ENCODE measurements around the gene PNPLA3. TPM values are rescaled to one million over a fixed set of nuclear protein-coding genes. Genes with fewer than 3 reads are reported as not detected.

The PNPLA3 gene
- total and polyA plus RNA-seq, 11 donors = 0.11 to 1.9 (median 0.18) TPM; not detected in 5

GRCh38 chr22:43878831-43879550 lies 44.6 kb upstream of the PNPLA3 start:
- 66 to 73% (median 69%) methylated on average over 6 to 12 of the region's 12 CpGs for WGBS, 4 donors
- intact Hi-C loops (cut with DNase I) = no loop called here
- H3K4me1 ChIP-seq = no peaks in the 10 kb centered on the region
- no peak for TF ChIP-seq POLR2A (IDR thresholded peaks at IDR 0.05)
- TF ChIP-seq CTCF (IDR thresholded peaks at IDR 0.05) = no peak
- no peak overlapping the region for H3K27ac ChIP-seq
- ATAC-seq (no peak), DNase-seq (no peak)
- H3K27me3 ChIP-seq = peaks cover 0 to 55% (median 0%) of the 10 kb centered on the region in 9 donors
- H3K4me3 ChIP-seq = no peak overlapping the region
- H3K9me3 ChIP-seq = no peaks in the 10 kb centered on the region
- no peaks in the 10 kb centered on the region for H3K36me3 ChIP-seq

- ATAC-seq = no peak
- no peak for TF ChIP-seq CTCF (IDR thresholded peaks at IDR 0.05)
- no peak for TF ChIP-seq POLR2A (IDR thresholded peaks at IDR 0.05)
- WGBS, 4 donors = 73 to 80% (median 76%) methylated on average over 10 to 14 of the region's 14 CpGs
- Histone ChIP-seq H3K4me1 (no peaks in the 10 kb centered on the region), H3K27ac (no peak overlapping the region), H3K36me3 (no peaks in the 10 kb centered on the region), H3K4me3 (no peak overlapping the region), H3K9me3 (no peaks in the 10 kb centered on the region), H3K27me3 (peaks cover 0 to 45% (median 0%) of the 10 kb centered on the region in 9 donors)
- no peak for DNase-seq
- intact Hi-C loops (cut with DNase I) = loop anchor here in 4 of 10 donors (5.0 to 10.0 kb wide), 3 partner anchors 493 to 605 kb away; no protein-coding TSS in a partner anchor
Measured at GRCh38 chr22:43879901-43880540, 43.6 kb upstream of the PNPLA3 start.

GRCh38 chr22:43880541-43880991 lies 43.0 kb upstream of the PNPLA3 start:
- intact Hi-C loops (cut with DNase I) = loop anchor here in 4 of 10 donors (5.0 to 10.0 kb wide), 3 partner anchors 493 to 606 kb away; no protein-coding TSS in a partner anchor
- Histone ChIP-seq H3K27me3 (peaks cover 0 to 42% (median 0%) of the 10 kb centered on the region in 9 donors), H3K9me3 (no peaks in the 10 kb centered on the region), H3K4me1 (no peaks in the 10 kb centered on the region), H3K36me3 (no peaks in the 10 kb centered on the region), H3K27ac (no peak overlapping the region), H3K4me3 (no peak overlapping the region)
- ATAC-seq (no peak), DNase-seq (no peak)
- TF ChIP-seq POLR2A (IDR thresholded peaks at IDR 0.05) = no peak
- no peak for TF ChIP-seq CTCF (IDR thresholded peaks at IDR 0.05)
- 72 to 88% (median 82%) methylated on average over 8 to 15 of the region's 15 CpGs for WGBS, 4 donors

All from heart left ventricle (tissue), 16 donors.